ENCODE measurements around the gene CLIP2.

- TF ChIP-seq CTCF (IDR thresholded peaks at IDR 0.05), result no peak
- no peak for TF ChIP-seq POLR2AphosphoS5 (IDR thresholded peaks at IDR 0.05)
- TF ChIP-seq POLR2A (IDR thresholded peaks at IDR 0.05), result no peak
Measured at GRCh38 chr7:74387606-74388005, 98.4 kb downstream of the CLIP2 start.

Measured in prostate gland (tissue), 2 donors.